Uterus (tissue), 4 donors: ENCODE data around the gene PEX5L. TPM values are rescaled to one million over a fixed set of nuclear protein-coding genes. Genes with fewer than 3 reads are reported as not detected.
"Not testable (repeated sequence)": the region's sequence is repeated elsewhere in the genome, so short reads cannot be mapped to it uniquely, and the experiment has no call there.

ENCODE experiments used
- DNase-seq, 2 donors: peaks; one replicate each; pipeline ENCODE4 v3.0.0-alpha.2; 2019 to 2020
- H3K27ac ChIP-seq, 2 donors: fragments of 200-600 bp; sonication (generic); 1 replicate in 1 of 2; 2 replicates in 1 of 2; pipeline ENCODE4 v1.5.1; 2016 to 2018
- H3K27me3 ChIP-seq, 2 donors: fragments of 200-600 bp; sonication (generic); one replicate each; pipeline ENCODE4 v1.5.1; 2018 to 2019; ENCODE audit warnings: control low read depth in 1 of 2
- H3K36me3 ChIP-seq, 2 donors: fragments of 200-600 bp; sonication (generic); one replicate each; pipeline ENCODE4 v1.5.1; 2019; ENCODE audit warnings: control low read depth in 1 of 2
- H3K4me1 ChIP-seq, 2 donors: fragments of 200-600 bp; sonication (generic); one replicate each; pipeline ENCODE4 v1.5.1; 2018 to 2019; ENCODE audit warnings: control low read depth in 1 of 2
- H3K4me3 ChIP-seq, 2 donors: fragments of 200-600 bp; sonication (generic); 1 replicate in 1 of 2; 2 replicates in 1 of 2; pipeline ENCODE4 v1.5.1; 2018 to 2019; ENCODE audit warnings: mild to moderate bottlenecking in 1 of 2
- H3K9me3 ChIP-seq, 2 donors: fragments of 200-600 bp; sonication (generic); one replicate each; pipeline ENCODE4 v1.5.1; 2019; ENCODE audit warnings: control low read depth in 1 of 2
- CTCF ChIP-seq, 4 experiments: fragments of 200-600 bp in 2 of 4; fragments of 450-650 bp in 2 of 4; sonication (generic) in 2 of 4; IDR thresholded peaks; one replicate each; pipeline ENCODE4 v1.5.1; 2016 to 2019; ENCODE audit warnings: antibody characterized with exemption in 4 of 4, mild to moderate bottlenecking in 2 of 4, moderate library complexity in 1 of 4
- POLR2A ChIP-seq, 2 donors: fragments of 450-650 bp; IDR thresholded peaks; one replicate each; pipeline ENCODE4 v1.6.1; 2016; ENCODE audit warnings: antibody characterized with exemption in 2 of 2, mild to moderate bottlenecking in 1 of 2, moderate library complexity in 1 of 2
- intact Hi-C: fragments of 100-400 bp; cut with DNase I; formaldehyde crosslinking; loops from one replicate; pipeline ENCODE4 v1.15.1; 2023; ENCODE audit warnings: low total_unique reads
- total RNA-seq, 4 donors: library from RNA; depleted of rRNA in 3 of 4; stranded (reverse); fragments of >200 nt in 3 of 4; gene quantifications; one replicate each; pipeline versions ENCODE4 v1.1.0 to v1.2.4, GENCODE V29; 2014 to 2023
- donor health status: DM: yes; HTN: yes; CAD: no.

PEX5L gene
- total RNA-seq, 4 donors from 2014 or later, result 0.07 to 0.34 TPM; not detected in 2

GRCh38 chr3:179791793-179792192, 244.9 kb downstream of the PEX5L start:
- Histone ChIP-seq H3K27ac (no peak overlapping the region), H3K27me3 (no peaks in the 10 kb centered on the region), H3K4me3 (no peak overlapping the region), H3K9me3 (no peaks in the 10 kb centered on the region), H3K4me1 (no peaks in the 10 kb centered on the region), H3K36me3 (no peaks in the 10 kb centered on the region)
- no peak for TF ChIP-seq CTCF (IDR thresholded peaks at IDR 0.05)
- intact Hi-C loops, result no loop called here
- DNase-seq, result no peak

GRCh38 chr3:179788996-179789395, 247.7 kb downstream of the PEX5L start:
- Histone ChIP-seq H3K36me3 (no peaks in the 10 kb centered on the region), H3K27ac (no peak overlapping the region), H3K27me3 (no peaks in the 10 kb centered on the region), H3K4me3 (no peak overlapping the region), H3K9me3 (no peaks in the 10 kb centered on the region), H3K4me1 (no peaks in the 10 kb centered on the region)
- DNase-seq, result no peak
- intact Hi-C loops, result no loop called here
- TF ChIP-seq CTCF (IDR thresholded peaks at IDR 0.05) (no peak), POLR2A (IDR thresholded peaks at IDR 0.05) (no peak)

GRCh38 chr3:179782841-179783240, 253.9 kb downstream of the PEX5L start:
- H3K27me3 ChIP-seq, result not testable (repeated sequence)

GRCh38 chr3:179775416-179776122, 261.2 kb downstream of the PEX5L start:
- H3K36me3 ChIP-seq, result no peaks in the 10 kb centered on the region
- H3K9me3 ChIP-seq, result no peaks in the 10 kb centered on the region
- no peak for DNase-seq
- H3K4me3 ChIP-seq, result no peak overlapping the region
- TF ChIP-seq CTCF (IDR thresholded peaks at IDR 0.05) (no peak), POLR2A (IDR thresholded peaks at IDR 0.05) (no peak)
- H3K27me3 ChIP-seq, result no peaks in the 10 kb centered on the region
- no peak overlapping the region for H3K27ac ChIP-seq
- no peaks in the 10 kb centered on the region for H3K4me1 ChIP-seq
- intact Hi-C loops, result no loop called here

More at GRCh38 chr3:179782841-179783240, 253.9 kb downstream of the PEX5L start:
- H3K27ac ChIP-seq, H3K4me3 ChIP-seq, H3K36me3 ChIP-seq, DNase-seq, intact Hi-C loops, H3K4me1 ChIP-seq, H3K9me3 ChIP-seq: not testable (repeated sequence)

- no peaks in the 10 kb centered on the region for H3K9me3 ChIP-seq
- TF ChIP-seq POLR2A (IDR thresholded peaks at IDR 0.05) (no peak), CTCF (IDR thresholded peaks at IDR 0.05) (no peak)
- H3K4me1 ChIP-seq, result no peaks in the 10 kb centered on the region
- intact Hi-C loops, result no loop called here
- DNase-seq, result no peak
- H3K4me3 ChIP-seq, result no peak overlapping the region
- H3K36me3 ChIP-seq, result no peaks in the 10 kb centered on the region
- no peak overlapping the region for H3K27ac ChIP-seq
- H3K27me3 ChIP-seq, result no peaks in the 10 kb centered on the region
Observed at GRCh38 chr3:179772297-179772696, 264.4 kb downstream of the PEX5L start.

- intact Hi-C loops, result no loop called here
- H3K4me3 ChIP-seq, result no peak overlapping the region
- TF ChIP-seq POLR2A (IDR thresholded peaks at IDR 0.05) (no peak), CTCF (IDR thresholded peaks at IDR 0.05) (no peak)
- H3K4me1 ChIP-seq, result no peaks in the 10 kb centered on the region
- H3K9me3 ChIP-seq, result no peaks in the 10 kb centered on the region
- no peak for DNase-seq
- H3K27ac ChIP-seq, result no peak overlapping the region
- no peaks in the 10 kb centered on the region for H3K36me3 ChIP-seq
- H3K27me3 ChIP-seq, result no peaks in the 10 kb centered on the region
Observed at GRCh38 chr3:179771797-179772196, 264.9 kb downstream of the PEX5L start.
